HG02642 (cell line): ENCODE measurements around the gene C1orf198.

ENCODE experiments used
- ATAC-seq: cut with Tn5 transposase; IDR thresholded peaks from one replicate; pipeline ENCODE4 v1.9.1; 2021; ENCODE audit warnings: mild to moderate bottlenecking; ENCODE audit not compliant: unreplicated experiment, poor library complexity

C1orf198 gene

GRCh38 chr1:230792691-230793462 lies 75.4 kb downstream of the C1orf198 start:
- no peak for ATAC-seq

- no peak for ATAC-seq
Observed at GRCh38 chr1:230791986-230792564, 76.2 kb downstream of the C1orf198 start.

GRCh38 chr1:230790026-230790425 lies 78.3 kb downstream of the C1orf198 start:
- no peak for ATAC-seq

- no peak for ATAC-seq
Observed at GRCh38 chr1:230788561-230789275, 79.6 kb downstream of the C1orf198 start.

GRCh38 chr1:230787471-230787870 lies 80.8 kb downstream of the C1orf198 start:
- no peak for ATAC-seq
